NCI-H774 (cell line): ENCODE results near the gene ITSN2.

Experiments
- DNase-seq: peaks from one replicate; lab custom pipeline; 2025; lab: John Stamatoyannopoulos, UW

Gene ITSN2

DNA sequence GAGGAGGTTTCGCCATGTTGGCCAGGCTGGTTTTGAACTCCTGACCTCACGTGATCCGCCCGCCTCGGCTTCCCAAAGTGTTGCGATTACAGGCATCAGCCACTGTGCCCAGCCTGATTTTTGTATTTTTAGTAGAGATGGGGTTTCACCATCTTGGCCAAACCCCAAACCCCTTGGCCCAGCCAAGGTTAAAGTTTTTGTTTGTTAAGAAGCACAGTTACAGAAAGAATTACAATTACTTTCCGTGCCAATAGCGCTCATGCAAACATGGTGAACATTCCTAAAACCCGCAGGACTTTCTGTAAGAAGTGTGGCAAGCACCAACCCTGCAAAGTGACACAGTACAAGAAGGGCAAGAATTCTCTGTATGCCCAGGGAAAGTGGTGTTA lies 26.1 kb downstream of the ITSN2 start:
- DNase-seq, result no peak

DNA sequence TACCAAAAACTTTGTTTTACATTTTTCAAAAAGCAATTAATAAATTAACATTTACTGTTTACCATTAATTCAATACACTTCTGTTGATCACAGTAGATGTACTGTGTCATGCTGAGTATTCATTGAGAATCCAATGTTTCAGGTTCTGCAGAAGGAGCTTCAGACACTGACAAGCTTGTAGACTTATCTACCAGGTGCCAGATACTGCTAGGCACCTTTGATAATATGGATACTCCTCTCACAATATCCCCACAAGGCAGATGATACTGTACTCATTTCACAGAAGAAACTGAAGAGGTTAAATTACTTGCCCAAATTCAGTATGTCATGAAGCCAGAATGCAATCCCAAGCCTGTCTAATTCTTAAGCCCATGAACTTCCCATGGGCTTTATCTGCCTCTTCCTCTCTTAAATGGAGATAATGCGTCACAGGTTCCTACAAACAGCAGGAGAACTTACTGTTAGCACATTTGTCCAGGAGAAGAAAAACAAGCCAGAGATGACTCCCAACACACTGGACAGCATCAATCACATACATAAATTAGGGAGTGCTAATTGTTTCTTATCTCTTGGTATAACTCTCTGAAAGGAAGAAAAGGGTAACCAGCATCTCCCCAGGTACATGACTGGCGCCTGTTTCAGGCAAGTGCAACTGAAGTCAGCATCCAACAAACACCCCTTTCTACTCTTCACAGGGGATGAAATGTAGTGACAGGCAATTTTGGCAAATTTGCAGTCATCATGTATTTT lies 27.4 kb downstream of the ITSN2 start:
- DNase-seq, result no peak

DNA sequence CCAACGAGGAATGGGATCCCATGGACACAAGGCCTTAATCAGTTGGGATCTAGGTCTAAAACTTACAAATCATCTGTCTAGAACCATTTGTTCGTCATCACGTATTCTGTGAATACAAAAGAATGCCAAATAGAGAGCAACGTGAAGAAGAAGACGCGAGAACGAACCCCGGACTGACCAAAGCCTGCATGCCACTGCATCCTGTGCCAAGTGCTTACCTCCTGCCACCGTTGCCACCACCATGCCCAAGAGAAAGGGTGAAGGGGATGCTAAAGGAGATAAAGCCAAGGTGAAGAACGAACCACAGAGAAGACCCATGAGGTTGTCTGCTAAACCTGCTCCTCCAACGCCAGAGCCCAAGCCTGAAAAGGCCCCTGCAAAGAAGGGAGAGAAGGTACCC lies 30.2 kb downstream of the ITSN2 start:
- no peak for DNase-seq

DNA sequence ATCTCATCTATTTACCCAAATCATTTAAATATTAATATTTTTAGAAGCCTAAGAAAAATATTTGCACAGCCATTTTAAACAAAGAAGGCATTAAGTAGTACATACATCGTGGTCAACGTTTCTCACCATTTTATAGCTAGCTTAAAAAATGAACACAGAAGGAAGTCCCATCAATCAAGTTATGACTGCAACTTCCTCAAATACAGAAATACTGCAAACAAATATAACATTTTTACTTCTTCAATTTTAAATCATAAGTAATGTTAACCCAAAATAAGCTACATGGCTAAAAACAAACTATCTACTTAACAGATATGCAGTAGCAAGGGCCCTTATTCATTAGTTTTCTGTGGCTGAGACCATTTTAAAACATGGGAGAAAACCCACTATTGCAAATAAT lies 30.6 kb downstream of the ITSN2 start:
- DNase-seq, result no peak

DNA sequence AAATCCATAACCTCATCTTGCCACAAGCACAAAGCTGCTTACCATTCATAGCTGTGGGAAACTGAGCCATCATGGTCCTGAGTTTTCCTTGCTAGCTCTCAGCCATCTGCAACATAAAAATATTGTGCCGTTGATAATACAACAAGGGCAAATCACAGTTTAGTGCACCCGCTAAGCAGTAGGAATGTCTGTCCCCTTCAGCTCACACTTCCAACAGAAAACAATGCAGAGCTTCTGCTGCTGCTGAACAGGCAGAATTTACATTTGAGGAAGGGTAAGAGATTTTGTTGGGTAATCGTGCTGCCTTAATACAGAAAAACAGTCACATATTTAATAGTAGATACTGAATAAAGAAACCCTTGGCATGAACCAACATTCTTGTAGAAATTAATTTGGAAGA lies 32.3 kb downstream of the ITSN2 start:
- no peak for DNase-seq

DNA sequence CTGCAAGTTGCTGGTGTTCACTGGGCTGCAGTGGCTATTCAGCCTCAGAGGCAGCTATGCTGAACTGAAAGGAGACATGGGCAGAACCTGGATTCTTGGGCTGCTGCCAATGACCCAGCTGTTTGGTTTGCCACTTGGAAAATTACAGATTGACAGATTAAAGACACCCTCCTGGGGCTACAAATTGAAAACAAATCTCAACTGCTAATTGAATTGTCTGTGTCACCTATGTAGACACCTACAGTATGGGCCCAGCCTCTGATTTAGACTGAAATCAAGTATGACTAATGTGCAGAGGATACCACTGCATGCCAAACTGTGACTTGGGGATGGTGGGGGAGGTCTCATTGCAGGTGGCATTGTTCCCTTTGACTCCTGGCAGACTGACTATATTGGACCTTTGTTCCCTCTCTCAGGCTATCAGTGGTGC lies 42.8 kb downstream of the ITSN2 start:
- DNase-seq, result peak; percentile 13

DNA sequence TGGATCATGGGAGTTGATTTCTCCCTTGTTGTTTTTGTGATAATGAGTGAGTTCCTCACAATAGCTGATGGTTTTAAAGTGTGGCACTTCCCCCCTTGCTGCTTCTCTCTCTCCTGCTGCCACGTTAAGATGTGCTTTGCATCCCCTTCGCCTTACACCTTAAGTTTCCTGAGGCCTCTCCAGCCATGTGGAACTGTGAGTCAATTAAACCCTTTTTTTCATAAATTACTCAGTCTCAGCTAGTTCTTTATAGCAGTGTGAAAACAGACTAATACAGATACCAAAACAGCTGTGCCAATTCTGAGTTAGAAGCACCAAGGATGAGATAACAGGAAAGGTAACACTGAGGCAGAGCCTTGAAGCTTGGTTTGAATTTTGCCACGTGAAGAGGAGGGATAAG lies 44.7 kb downstream of the ITSN2 start:
- no peak for DNase-seq

DNA sequence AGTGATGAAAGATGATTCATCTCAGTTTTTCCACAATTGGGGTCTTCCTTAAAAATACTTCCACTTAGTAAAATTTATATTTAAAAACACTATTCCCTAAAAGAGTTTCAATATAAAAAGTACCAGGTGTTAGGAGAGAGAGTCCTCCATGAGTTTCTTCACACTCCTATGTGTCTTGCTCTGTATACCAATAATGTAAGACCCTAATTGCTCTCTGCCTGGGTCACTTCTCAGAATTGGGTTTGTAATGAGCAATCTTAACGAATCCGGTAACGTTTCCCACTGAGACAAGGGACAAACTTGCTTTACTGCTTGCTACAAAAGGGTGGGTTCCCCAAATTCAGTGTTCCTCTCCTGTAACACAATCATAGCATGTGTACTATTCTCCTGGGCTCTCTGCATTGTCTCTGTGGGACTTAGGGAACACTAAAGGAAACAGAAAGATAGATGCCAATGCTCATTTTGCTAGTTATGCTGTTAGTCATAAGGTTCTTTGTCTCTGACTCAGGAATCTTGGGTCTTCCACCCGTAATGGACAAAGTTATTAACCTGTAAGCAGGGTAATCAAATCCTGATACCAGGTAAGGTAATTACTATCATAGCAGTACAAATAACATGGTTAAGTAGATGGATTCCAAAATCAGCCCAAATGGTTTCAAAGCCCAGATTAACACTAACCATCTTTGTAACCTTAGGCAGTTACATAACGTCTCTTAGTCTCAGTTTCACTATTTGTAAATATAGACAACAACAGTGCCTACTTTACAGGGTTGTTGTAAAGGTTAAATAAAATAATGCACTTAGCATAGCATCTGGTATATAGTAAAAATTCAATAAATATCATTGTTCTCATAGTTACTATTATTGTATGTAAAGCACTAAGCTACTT lies 46.3 kb downstream of the ITSN2 start:
- DNase-seq, result no peak

DNA sequence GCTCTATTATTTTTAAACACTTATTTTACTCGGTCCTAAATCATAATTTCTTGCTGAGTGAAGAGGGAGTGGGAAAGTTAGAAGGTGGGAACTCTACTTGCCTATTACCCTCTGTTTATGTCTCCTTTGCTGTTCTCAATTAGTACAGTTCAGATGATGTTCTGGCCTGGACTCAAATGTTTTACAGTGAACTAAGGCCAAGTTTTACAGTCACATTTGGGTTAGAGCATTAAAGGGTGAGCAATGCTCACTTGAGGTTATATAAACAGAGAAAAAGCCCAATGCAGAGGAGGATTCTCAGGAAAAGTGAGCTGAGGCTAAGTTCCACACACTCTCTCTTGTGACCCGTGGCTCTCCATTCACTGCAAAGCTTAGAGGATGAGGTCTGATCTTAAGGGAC lies 52.4 kb downstream of the ITSN2 start:
- no peak for DNase-seq

DNA sequence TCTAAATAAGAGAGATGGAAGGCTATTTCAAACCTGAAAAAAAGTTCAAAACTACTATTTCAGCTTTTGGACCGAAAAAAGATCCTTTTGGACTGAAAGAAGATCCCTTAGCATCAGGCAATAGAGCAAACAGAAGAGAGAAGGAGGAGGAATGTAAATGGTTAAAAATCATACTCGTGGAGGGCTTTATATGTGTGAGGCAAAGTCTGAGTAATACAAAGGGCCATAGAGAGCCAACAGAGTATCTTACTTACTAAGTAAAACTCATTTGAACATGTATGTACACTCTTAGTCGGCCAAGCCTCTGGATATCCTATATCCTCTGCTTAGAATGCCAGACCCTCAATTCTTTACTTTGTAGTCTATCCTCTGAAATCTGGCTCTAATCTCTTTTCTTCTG lies 55.7 kb downstream of the ITSN2 start:
- DNase-seq, result no peak

DNA sequence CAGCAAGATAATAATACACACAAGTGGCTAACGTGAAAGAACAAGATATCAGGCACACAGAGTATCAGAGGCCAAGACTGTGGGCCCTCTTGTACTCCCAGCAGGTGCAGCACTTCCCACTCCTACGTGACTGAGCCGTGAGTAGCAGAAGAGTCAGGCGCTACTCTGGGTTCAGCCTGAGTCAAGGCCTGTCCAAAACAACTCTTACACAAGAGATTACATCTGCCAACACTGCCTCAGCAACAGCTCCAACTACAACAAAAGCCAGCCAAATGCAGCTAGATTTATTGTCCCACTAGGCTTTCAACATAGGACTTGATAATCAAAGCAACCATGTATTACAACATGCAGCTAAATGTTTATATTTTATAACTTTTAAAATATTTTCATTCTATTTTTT lies 56.2 kb downstream of the ITSN2 start:
- peak; percentile 44 for DNase-seq

DNA sequence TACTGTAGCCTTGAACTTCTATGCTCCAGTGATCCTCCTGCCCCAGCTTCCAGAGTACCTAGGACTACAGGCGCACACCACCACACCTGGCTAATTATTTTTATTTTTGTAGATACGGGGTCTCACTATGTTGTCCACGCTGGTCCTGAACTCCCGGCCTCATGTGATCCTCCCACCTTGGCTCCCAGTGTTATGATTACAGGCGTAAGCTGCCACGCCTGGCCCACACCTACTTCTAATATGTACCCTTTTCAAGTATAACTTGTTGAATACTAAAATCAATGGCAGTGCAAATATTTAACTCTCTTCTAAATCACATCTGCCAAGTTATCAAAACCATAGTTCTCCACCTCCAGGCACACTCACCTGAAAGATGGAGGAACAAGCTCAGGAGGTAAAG lies 58.7 kb downstream of the ITSN2 start:
- no peak for DNase-seq

DNA sequence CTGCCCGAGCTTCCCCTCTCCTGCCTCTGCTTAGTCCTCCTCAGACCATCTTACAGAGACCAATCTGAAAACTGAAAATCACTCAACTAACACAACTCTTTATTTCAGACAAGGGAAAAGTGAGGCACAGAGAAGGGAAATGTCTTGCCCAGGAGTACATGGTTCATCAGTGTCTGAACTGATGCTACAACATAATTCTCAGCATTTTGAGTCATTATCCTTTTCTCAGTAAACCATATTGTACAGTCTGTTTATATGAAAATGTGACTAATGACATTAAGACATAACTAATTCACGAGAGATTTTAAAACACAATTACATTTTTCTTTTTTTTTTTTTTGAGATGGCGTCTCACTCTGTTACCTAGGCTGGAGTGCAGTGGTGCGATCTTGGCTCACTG lies 62.7 kb downstream of the ITSN2 start:
- DNase-seq, result no peak

DNA sequence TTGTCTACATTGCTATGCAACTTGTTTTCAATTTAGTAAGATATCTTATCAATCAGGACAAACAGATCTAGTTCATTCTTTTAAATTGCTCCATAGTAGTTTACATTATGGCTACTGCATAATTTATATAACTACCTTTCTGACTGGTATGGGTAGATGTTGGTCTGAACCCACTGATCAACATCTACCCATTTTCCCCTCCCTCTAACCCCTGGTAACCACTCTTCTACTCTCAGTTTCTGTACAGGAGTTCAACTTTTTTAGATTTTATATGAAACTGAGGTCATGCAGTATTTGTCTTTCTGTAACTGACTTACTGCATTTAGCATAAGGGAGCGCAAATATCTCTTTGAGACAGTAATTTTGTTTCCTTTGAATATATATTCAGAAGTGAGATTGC lies 73.2 kb downstream of the ITSN2 start:
- DNase-seq, result no peak

DNA sequence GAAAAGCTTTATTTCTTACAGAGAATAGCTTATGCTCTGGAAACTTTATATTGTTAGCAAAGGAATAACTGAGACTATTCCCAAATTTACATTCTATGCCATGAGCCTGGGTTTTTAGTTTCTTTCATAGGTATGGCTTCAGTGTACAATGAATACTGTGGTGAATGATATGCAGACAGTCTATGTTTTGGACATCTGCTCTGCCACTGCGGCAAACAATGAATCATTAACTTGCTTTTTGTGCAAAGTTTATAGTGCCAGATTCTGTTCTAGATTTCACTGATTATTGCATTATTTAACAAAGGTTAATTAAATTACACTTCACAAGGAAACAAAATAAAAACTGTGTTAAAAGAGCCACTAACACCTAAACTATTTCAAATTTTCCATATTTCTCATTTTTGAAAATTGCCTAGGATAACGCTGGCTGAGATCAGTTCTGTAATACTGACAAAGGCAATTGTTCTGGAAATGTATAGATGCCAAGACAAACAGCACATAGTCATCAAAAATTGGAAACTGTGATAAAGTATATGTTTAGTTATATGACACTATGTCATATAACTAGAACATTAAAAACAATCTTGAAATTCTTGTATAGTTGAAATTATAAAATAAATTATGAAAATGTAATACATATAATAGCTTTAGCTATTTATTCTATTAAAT lies 74.7 kb downstream of the ITSN2 start:
- no peak for DNase-seq

DNA sequence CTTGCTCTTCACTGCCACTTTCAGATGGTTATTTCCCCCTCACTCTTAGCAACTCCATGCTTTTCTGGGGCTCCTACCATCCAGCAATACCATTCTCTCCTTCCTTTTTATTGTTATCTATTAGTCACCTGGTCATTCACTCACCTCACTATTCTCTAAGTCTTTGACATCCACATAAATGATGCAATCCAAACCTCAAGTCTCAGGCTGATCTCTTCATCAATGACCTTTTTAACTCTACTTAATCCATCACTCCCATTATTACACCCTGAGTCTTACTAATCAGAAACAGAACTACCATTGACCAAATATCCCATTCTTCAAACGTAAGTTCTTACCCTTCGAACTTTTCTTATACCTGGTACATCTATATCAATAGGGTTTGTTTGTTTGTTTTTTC lies 79.7 kb downstream of the ITSN2 start:
- DNase-seq, result no peak

DNA sequence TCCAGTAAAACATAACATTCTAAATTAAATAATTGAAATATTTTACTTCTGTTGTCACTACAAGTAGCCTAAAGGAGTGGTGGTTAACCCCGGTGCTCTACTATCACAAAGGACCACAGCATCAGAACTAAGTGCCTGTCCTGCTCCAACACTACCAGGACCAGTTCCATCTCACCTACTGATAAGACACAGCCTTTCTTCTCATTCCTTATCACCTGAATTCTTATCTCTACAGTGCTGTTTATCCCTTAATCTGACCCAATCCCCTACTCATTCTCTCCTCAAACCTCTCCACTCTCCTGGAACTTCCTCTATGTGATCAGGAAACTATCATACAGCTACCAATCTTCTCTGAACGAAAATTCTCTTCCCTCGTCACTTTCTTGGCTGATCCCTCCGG lies 80.2 kb downstream of the ITSN2 start:
- DNase-seq, result no peak

DNA sequence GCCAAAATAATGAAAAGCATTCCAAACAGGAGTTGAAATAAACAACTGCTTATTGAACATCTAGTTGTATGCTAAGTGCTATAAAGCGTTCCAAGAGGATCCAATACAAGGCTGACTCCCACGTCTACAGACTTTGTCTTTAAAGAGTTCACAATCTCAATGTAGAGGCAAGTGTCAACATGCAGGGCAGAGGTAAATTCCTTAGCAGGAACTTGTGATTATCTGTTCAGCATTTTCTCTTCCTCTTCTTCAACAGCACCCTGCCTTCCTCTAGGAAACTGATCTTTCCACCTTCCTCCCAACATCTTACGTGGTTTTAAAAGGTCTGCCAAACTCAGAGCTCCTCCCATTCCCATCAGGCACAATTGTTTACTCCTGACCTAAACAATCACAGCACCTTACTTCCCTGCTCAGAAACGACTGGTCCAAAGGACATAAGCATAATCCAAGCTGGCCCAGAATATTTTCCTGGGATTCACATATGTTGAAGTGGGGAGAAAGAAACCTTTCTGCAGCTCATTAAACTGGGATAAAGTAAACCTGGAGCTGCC lies 83.9 kb downstream of the ITSN2 start:
- no peak for DNase-seq

DNA sequence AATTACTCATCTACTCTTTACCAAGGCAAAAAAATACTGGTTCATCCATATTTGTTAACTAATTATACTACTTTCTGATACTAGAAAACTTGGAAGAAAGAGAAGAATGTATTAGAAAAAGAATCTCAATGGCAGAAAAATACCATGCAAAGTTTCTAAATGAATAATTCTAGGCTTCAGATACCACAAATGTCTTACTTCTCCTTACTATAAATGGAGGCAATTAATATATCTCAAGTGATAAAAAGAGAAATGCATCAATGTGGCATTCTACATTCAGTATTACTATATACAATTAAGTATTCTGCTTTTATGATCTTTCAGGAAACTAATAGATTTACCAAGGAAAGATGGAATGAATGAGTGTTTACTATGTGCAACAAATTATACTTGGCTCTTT lies 85.5 kb downstream of the ITSN2 start:
- DNase-seq, result no peak

DNA sequence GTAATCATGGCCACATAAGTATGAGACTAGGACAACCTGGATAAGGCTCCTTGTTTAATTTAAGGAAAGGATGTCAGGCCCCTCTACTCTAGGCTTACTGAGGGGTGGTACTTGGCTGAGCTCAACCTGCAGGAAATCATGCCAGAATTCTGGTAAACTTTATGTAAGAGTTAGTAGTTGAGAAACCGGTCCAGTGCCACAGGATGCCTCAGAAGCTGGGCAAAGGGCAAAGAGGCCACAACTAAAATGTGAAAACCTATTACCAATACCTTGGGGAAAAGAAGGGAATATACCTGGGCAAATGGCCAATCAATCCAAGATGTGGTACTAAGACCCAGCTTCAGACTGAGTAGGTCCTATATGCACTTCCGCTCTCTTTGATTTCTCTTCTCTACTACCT lies 86.7 kb downstream of the ITSN2 start:
- DNase-seq, result no peak

DNA sequence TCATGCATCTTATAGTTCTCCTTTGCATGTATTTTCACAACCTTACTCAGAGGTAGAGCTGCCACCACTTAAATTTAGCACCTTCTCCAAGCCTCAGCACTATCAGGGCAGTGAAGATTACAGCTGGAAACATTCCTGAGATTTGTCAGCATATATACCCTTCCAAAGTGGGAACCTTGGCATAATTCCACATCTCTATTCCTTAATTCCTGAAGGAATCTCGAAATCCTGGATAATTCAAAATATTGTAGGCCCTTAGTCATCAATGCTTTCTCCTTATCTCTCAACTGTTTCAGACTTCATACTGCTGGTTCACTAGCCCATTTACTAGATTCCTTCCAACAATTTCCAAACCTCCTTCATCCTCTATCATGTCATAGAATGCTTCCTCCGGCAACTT lies 87.4 kb downstream of the ITSN2 start:
- DNase-seq, result no peak

DNA sequence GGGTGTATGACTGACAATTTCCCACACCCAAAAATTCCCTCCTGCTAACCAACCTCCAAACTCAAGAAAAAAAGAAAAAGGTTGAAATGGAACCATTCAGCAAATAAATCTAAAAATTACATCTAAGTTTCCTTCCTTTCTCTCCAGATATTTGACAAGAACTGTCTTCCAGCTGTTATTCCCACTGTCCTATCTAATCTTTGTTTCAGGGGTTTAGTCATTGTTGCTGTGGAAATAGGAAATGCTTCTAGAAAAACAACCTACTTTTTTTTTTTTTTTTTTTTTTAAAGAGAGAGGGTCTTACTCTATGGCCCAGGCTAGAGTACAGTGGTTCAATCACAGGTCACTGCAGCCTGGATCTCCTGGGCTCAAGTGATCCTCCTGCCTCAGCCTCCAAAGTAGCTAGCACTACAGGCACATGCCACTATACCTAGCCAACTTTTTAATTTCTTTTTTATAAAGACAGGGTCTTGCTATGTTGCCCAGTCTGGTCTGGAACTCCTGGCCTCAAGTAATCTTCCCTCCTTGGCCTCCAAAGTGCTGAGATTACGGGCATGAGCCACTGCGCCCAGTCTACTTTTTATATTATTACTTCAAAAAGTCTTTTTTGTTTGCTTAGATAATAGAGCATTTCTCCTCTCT lies 88.1 kb downstream of the ITSN2 start:
- no peak for DNase-seq
